HEK293 (cell line): ENCODE data around the gene KRCC1.

Experiments
- KLF9 ChIP-seq: fragments of 450-650 bp; formaldehyde crosslinking; IDR thresholded peaks from 2 replicates; pipeline ENCODE4 v1.5.1; 2016; ENCODE audit warnings: missing biosample characterization, missing genetic modification characterization, low read depth
- SETDB1 ChIP-seq: IDR thresholded peaks from one replicate; pipeline ENCODE4 v1.6.1; 2017; ENCODE audit warnings: mild to moderate bottlenecking, low read length, moderate library complexity, mixed read lengths; ENCODE audit not compliant: insufficient read length
- ZBTB48 ChIP-seq: fragments of 450-650 bp; formaldehyde crosslinking; IDR thresholded peaks from 2 replicates; pipeline ENCODE4 v1.5.1; 2016; ENCODE audit warnings: missing biosample characterization, missing genetic modification characterization
- ZNF2 ChIP-seq: fragments of 450-650 bp; formaldehyde crosslinking; IDR thresholded peaks from 2 replicates; pipeline ENCODE4 v1.5.1; 2016; ENCODE audit warnings: missing biosample characterization, missing genetic modification characterization
- ZNF585B ChIP-seq: fragments of 450-650 bp; formaldehyde crosslinking; IDR thresholded peaks from 2 replicates; pipeline ENCODE4 v1.5.1; 2016; ENCODE audit warnings: missing biosample characterization, missing genetic modification characterization
- ZNF670 ChIP-seq: fragments of 450-650 bp; formaldehyde crosslinking; IDR thresholded peaks from 2 replicates; pipeline ENCODE4 v1.5.1; 2016; ENCODE audit warnings: missing biosample characterization, missing genetic modification characterization, low read depth
- TF ChIP-seq, protein P1 (sequence below): fragments of 450-650 bp; formaldehyde crosslinking; IDR thresholded peaks from 2 replicates; pipeline ENCODE4 v1.5.1; 2016; ENCODE audit warnings: missing biosample characterization, missing genetic modification characterization

DNA sequence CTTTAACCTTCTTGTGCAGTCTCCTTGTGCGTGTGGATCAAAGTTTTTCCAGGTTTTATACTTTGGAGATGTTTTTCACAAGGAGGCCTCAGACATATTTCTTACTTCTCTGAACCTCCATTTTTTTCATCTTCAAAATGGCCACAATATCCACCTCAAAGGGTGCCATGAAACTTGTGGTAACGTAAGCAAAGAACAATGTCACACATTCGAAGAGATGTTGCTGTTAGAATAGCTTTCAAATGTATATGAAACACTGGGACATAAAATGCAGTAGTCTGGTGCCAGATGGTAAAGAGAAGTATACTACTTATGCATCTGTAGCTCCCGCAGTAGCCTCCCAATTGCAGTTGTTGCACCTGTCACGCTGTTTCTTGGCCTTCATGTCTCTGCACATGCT, 2.6 kb upstream of the KRCC1 start:
- no peak for TF ChIP-seq ZNF585B (tag by site-specific recombination)
- TF ChIP-seq ZNF670 (tag by site-specific recombination) = no peak
- TF ChIP-seq, protein P1, sequence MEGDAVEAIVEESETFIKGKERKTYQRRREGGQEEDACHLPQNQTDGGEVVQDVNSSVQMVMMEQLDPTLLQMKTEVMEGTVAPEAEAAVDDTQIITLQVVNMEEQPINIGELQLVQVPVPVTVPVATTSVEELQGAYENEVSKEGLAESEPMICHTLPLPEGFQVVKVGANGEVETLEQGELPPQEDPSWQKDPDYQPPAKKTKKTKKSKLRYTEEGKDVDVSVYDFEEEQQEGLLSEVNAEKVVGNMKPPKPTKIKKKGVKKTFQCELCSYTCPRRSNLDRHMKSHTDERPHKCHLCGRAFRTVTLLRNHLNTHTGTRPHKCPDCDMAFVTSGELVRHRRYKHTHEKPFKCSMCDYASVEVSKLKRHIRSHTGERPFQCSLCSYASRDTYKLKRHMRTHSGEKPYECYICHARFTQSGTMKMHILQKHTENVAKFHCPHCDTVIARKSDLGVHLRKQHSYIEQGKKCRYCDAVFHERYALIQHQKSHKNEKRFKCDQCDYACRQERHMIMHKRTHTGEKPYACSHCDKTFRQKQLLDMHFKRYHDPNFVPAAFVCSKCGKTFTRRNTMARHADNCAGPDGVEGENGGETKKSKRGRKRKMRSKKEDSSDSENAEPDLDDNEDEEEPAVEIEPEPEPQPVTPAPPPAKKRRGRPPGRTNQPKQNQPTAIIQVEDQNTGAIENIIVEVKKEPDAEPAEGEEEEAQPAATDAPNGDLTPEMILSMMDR (tag by site-specific recombination) = no peak
- TF ChIP-seq KLF9 (tag by site-specific recombination) = no peak
- TF ChIP-seq SETDB1 = no peak
- TF ChIP-seq ZNF2 (tag by site-specific recombination) = no peak
- no peak for TF ChIP-seq ZBTB48 (tag by site-specific recombination)
